Esophagus muscularis mucosa (tissue), 3 donors: ENCODE measurements around the gene ANKRD18A.

Experiments used
- POLR2A ChIP-seq: fragments of 450-650 bp; IDR thresholded peaks from one replicate; pipeline ENCODE4 v1.6.1; 2017; ENCODE audit warnings: antibody characterized with exemption, moderate library complexity, mild to moderate bottlenecking, low read depth
- POLR2AphosphoS5 ChIP-seq, 2 donors: sonication (generic); formaldehyde crosslinking; IDR thresholded peaks; one replicate each; pipeline ENCODE4 v1.6.1; 2017; ENCODE audit warnings: antibody characterized with exemption in 2 of 2
- TF ChIP-seq, protein P1 (sequence below), 3 experiments: fragments of 200-600 bp in 2 of 3; fragments of 450-650 bp in 1 of 3; sonication (generic) in 2 of 3; IDR thresholded peaks; one replicate each; pipeline ENCODE4 v1.5.1; 2017 to 2019; ENCODE audit warnings: antibody characterized with exemption in 3 of 3, mild to moderate bottlenecking in 2 of 3, moderate library complexity in 1 of 3

GRCh38 chr9:38642951-38643814 is 22.8 kb upstream of the ANKRD18A start:
- TF ChIP-seq POLR2AphosphoS5 (IDR thresholded peaks at IDR 0.05) (no peak), POLR2A (no peak)
- TF ChIP-seq, protein P1, sequence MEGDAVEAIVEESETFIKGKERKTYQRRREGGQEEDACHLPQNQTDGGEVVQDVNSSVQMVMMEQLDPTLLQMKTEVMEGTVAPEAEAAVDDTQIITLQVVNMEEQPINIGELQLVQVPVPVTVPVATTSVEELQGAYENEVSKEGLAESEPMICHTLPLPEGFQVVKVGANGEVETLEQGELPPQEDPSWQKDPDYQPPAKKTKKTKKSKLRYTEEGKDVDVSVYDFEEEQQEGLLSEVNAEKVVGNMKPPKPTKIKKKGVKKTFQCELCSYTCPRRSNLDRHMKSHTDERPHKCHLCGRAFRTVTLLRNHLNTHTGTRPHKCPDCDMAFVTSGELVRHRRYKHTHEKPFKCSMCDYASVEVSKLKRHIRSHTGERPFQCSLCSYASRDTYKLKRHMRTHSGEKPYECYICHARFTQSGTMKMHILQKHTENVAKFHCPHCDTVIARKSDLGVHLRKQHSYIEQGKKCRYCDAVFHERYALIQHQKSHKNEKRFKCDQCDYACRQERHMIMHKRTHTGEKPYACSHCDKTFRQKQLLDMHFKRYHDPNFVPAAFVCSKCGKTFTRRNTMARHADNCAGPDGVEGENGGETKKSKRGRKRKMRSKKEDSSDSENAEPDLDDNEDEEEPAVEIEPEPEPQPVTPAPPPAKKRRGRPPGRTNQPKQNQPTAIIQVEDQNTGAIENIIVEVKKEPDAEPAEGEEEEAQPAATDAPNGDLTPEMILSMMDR (IDR thresholded peaks at IDR 0.05) = no peak
